GM23338 (cell line): ENCODE data around the gene NTPCR. TPM values are rescaled to one million over a fixed set of nuclear protein-coding genes. Genes with fewer than 3 reads are reported as not detected.

Source experiments
- ATAC-seq: fragments of 200-7000 bp; cut with Tn5 transposase; 3 replicates; pipeline ENCODE4 v1.9.1; 2020
- DNase-seq: peaks from one replicate; pipeline ENCODE4 v3.0.0-alpha.2; 2015; ENCODE audit warnings: low spot score
- H2AFZ ChIP-seq: fragments of 200-600 bp; sonication (generic); 2 replicates; pipeline ENCODE4 v1.8.0; 2016; ENCODE audit warnings: antibody characterized with exemption, mild to moderate bottlenecking, moderate library complexity
- H3F3A ChIP-seq: fragments of 200-600 bp; sonication (generic); replicated peaks from 2 replicates; pipeline ENCODE4 v1.8.0; 2017; ENCODE audit warnings: antibody characterized with exemption, mixed run types, low read depth
- H3K27ac ChIP-seq: fragments of 200-600 bp; sonication (generic); 2 replicates; pipeline ENCODE4 v1.6.1; 2016; ENCODE audit warnings: low read depth
- H3K27me3 ChIP-seq: fragments of 200-600 bp; sonication (generic); 2 replicates; pipeline ENCODE4 v1.8.0; 2016; ENCODE audit warnings: mild to moderate bottlenecking, mixed run types, moderate library complexity; ENCODE audit not compliant: insufficient read depth
- H3K36me3 ChIP-seq: fragments of 200-600 bp; sonication (generic); 2 replicates; pipeline ENCODE4 v1.8.0; 2016; ENCODE audit warnings: mild to moderate bottlenecking; ENCODE audit not compliant: insufficient read depth
- H3K4me1 ChIP-seq: fragments of 200-600 bp; sonication (generic); 2 replicates; pipeline ENCODE4 v1.8.0; 2016; ENCODE audit warnings: mild to moderate bottlenecking, moderate library complexity; ENCODE audit not compliant: insufficient read depth
- H3K4me2 ChIP-seq: fragments of 200-600 bp; sonication (generic); 2 replicates; pipeline ENCODE4 v1.7.1; 2017; ENCODE audit warnings: mixed run types
- H3K4me3 ChIP-seq: fragments of 200-600 bp; sonication (generic); 2 replicates; pipeline ENCODE4 v1.6.1; 2016; ENCODE audit warnings: mixed run types
- H3K79me2 ChIP-seq: fragments of 200-600 bp; sonication (generic); replicated peaks from 2 replicates; pipeline ENCODE4 v1.8.0; 2017; ENCODE audit warnings: mild to moderate bottlenecking; ENCODE audit not compliant: insufficient read depth
- H3K9me2 ChIP-seq: fragments of 200-600 bp; sonication (generic); 2 replicates; pipeline ENCODE4 v1.8.0; 2017; ENCODE audit not compliant: insufficient read depth
- H4K20me1 ChIP-seq: fragments of 200-600 bp; sonication (generic); replicated peaks from 2 replicates; pipeline ENCODE4 v1.8.0; 2017; ENCODE audit warnings: mild to moderate bottlenecking; ENCODE audit not compliant: insufficient read depth
- H3K27ac Mint-ChIP-seq: 2 replicates; pipeline ENCODE4 v1.8.0; 2020; ENCODE audit warnings: inconsistent platforms, mild to moderate bottlenecking, moderate library complexity, mixed read lengths
- H3K27me3 Mint-ChIP-seq: 3 replicates; pipeline ENCODE4 v1.8.0; 2022; ENCODE audit warnings: low read depth, mild to moderate bottlenecking, moderate library complexity, mixed read lengths, inconsistent platforms; ENCODE audit not compliant: insufficient read depth, poor library complexity
- H3K36me3 Mint-ChIP-seq: 3 replicates; pipeline ENCODE4 v1.8.0; 2021; ENCODE audit warnings: low read depth, mild to moderate bottlenecking, inconsistent platforms, moderate library complexity, mixed read lengths
- H3K4me1 Mint-ChIP-seq: 3 replicates; pipeline ENCODE4 v1.8.0; 2020; ENCODE audit warnings: mild to moderate bottlenecking, inconsistent platforms, mixed read lengths
- H3K4me3 Mint-ChIP-seq: 3 replicates; pipeline ENCODE4 v1.8.0; 2021; ENCODE audit warnings: moderate library complexity, mild to moderate bottlenecking, inconsistent platforms, mixed read lengths
- H3K9me3 Mint-ChIP-seq: 3 replicates; pipeline ENCODE4 v1.8.0; 2020; ENCODE audit warnings: moderate library complexity, mild to moderate bottlenecking, inconsistent platforms, mixed read lengths
- CREB1 ChIP-seq: fragments of 250-450 bp; sonication (Bioruptor Pico); IDR thresholded peaks from 2 replicates; pipeline ENCODE4 v1.5.0; 2020; ENCODE audit warnings: low read depth, mild to moderate bottlenecking, moderate library complexity
- polyA plus RNA-seq: library from polyadenylated mRNA; unstranded; fragments of >200 nt; fragmentation: Nextera tagmentation; extraction: Ambion mirVana; gene quantifications from 2 replicates; pipeline ENCODE4 v1.2.1, GENCODE V29; 2016
- total RNA-seq: library from RNA; depleted of rRNA; stranded (reverse); fragments of >200 nt; shearing (Covaris generic); gene quantifications from 2 replicates; pipeline ENCODE4 v1.2.3, GENCODE V29; 2014
- TF ChIP-seq, protein P1 (sequence below): IDR thresholded peaks from one replicate; pipeline ENCODE4 v1.6.1; 2018; ENCODE audit warnings: antibody characterized with exemption; ENCODE audit not compliant: unreplicated experiment
- TF ChIP-seq, protein P2 (sequence below), 2 experiments: fragments of 200-600 bp in 1 of 2; sonication (generic) in 1 of 2; conservative IDR thresholded peaks; 2 replicates each; pipeline versions ENCODE4 v1.5.1 to v1.6.1; 2016 to 2017; ENCODE audit warnings: antibody characterized with exemption in 2 of 2, low read depth in 2 of 2, mild to moderate bottlenecking in 2 of 2, moderate library complexity in 1 of 2

NTPCR gene
- total and polyA plus RNA-seq, 2 experiments from 2014 or later = 64.1 to 150 TPM

DNA sequence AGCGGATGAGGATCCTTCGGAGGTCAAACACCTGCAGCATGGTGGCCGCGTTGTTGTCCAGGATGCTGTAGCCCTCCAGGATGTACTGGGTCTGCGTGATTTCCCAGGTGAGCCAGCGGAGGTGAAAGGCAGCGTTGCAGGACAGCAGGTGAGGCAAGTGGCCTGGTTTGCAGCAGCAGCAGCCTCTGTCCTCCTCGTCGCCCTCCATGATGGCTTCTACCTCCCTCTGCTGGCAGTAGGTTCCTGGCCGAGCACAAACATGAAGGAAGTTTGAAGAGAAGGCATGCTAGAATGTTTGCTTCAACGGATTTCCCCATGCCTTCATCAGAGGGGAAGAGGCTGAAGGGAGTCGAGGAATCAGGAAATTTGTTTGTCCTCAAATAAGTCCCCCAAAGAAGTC lies 74.7 kb downstream of the NTPCR start:
- Histone ChIP-seq H3K79me2 (no peaks in the 10 kb centered on the region), H3K4me3 (no peak overlapping the region), H3F3A (no peaks in the 10 kb centered on the region), H4K20me1 (no peaks in the 10 kb centered on the region; the same call in 1 of the 2 replicates), H2AFZ (no peak overlapping the region), H3K27ac (no peak overlapping the region), H3K9me2 (no peaks in the 10 kb centered on the region), H3K27me3 (no peaks in the 10 kb centered on the region), H3K36me3 (no peaks in the 10 kb centered on the region; the same call in 1 of the 2 replicates), H3K4me1 (peaks cover 23% of the 10 kb centered on the region), H3K4me2 (no peak overlapping the region)
- TF ChIP-seq, protein P1, sequence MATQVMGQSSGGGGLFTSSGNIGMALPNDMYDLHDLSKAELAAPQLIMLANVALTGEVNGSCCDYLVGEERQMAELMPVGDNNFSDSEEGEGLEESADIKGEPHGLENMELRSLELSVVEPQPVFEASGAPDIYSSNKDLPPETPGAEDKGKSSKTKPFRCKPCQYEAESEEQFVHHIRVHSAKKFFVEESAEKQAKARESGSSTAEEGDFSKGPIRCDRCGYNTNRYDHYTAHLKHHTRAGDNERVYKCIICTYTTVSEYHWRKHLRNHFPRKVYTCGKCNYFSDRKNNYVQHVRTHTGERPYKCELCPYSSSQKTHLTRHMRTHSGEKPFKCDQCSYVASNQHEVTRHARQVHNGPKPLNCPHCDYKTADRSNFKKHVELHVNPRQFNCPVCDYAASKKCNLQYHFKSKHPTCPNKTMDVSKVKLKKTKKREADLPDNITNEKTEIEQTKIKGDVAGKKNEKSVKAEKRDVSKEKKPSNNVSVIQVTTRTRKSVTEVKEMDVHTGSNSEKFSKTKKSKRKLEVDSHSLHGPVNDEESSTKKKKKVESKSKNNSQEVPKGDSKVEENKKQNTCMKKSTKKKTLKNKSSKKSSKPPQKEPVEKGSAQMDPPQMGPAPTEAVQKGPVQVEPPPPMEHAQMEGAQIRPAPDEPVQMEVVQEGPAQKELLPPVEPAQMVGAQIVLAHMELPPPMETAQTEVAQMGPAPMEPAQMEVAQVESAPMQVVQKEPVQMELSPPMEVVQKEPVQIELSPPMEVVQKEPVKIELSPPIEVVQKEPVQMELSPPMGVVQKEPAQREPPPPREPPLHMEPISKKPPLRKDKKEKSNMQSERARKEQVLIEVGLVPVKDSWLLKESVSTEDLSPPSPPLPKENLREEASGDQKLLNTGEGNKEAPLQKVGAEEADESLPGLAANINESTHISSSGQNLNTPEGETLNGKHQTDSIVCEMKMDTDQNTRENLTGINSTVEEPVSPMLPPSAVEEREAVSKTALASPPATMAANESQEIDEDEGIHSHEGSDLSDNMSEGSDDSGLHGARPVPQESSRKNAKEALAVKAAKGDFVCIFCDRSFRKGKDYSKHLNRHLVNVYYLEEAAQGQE = no peak
- TF ChIP-seq, protein P2, sequence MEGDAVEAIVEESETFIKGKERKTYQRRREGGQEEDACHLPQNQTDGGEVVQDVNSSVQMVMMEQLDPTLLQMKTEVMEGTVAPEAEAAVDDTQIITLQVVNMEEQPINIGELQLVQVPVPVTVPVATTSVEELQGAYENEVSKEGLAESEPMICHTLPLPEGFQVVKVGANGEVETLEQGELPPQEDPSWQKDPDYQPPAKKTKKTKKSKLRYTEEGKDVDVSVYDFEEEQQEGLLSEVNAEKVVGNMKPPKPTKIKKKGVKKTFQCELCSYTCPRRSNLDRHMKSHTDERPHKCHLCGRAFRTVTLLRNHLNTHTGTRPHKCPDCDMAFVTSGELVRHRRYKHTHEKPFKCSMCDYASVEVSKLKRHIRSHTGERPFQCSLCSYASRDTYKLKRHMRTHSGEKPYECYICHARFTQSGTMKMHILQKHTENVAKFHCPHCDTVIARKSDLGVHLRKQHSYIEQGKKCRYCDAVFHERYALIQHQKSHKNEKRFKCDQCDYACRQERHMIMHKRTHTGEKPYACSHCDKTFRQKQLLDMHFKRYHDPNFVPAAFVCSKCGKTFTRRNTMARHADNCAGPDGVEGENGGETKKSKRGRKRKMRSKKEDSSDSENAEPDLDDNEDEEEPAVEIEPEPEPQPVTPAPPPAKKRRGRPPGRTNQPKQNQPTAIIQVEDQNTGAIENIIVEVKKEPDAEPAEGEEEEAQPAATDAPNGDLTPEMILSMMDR (conservative IDR thresholded peaks at IDR 0.05; ENCODE audit: low read depth in 2 of 2) = peak; percentile 60 to 87
- Mint-ChIP-seq H3K9me3 (no peaks in the 10 kb centered on the region; the same call in 2 of the 3 replicates), H3K36me3 (peaks cover 17% of the 10 kb centered on the region), H3K4me3 (no peak overlapping the region), H3K27me3 (peaks cover 9% of the 10 kb centered on the region), H3K27ac (peak overlapping the region; percentile 37; the same call in 1 of the 2 replicates), H3K4me1 (peaks cover 32% of the 10 kb centered on the region)
- DNase-seq (peak; percentile 82), ATAC-seq (peak; percentile 94)

- H3K27ac Mint-ChIP-seq = peak overlapping the region; percentile 37; the same call in 1 of the 2 replicates
- Histone ChIP-seq H3K79me2 (no peaks in the 10 kb centered on the region), H3K27me3 (no peaks in the 10 kb centered on the region), H3K4me1 (peaks cover 23% of the 10 kb centered on the region), H3K36me3 (no peaks in the 10 kb centered on the region; the same call in 1 of the 2 replicates), H3K27ac (no peak overlapping the region), H3F3A (no peaks in the 10 kb centered on the region), H3K9me2 (no peaks in the 10 kb centered on the region), H2AFZ (no peak overlapping the region), H4K20me1 (no peaks in the 10 kb centered on the region), H3K4me2 (no peak overlapping the region), H3K4me3 (no peak overlapping the region)
- no peaks in the 10 kb centered on the region; the same call in 2 of the 3 replicates for H3K9me3 Mint-ChIP-seq
- TF ChIP-seq, protein P2 (conservative IDR thresholded peaks at IDR 0.05; ENCODE audit: low read depth in 2 of 2) = 0 out of 4 replicates have a peak, but pooled peaks of 1 of the 2 experiments have one; percentile 0
- no peak for TF ChIP-seq CREB1 (CRISPR knock-in tag)
- H3K27me3 Mint-ChIP-seq = peaks cover 9% of the 10 kb centered on the region
- no peak overlapping the region for H3K4me3 Mint-ChIP-seq
- DNase-seq = peak; percentile 24
- ATAC-seq = no peak
- H3K4me1 Mint-ChIP-seq = peaks cover 31% of the 10 kb centered on the region
- peaks cover 17% of the 10 kb centered on the region for H3K36me3 Mint-ChIP-seq
Observed at GRCh38 chr1:233025567-233025966, 75.2 kb downstream of the NTPCR start.
